ENCODE results near the gene CMTM4.

CMTM4 gene

GRCh38 chr16:66703406-66704215, 7.1 kb upstream of the CMTM4 start:
- no peak overlapping the region for H3K4me3 ChIP-seq (ENCODE audit: low read depth, low read length)
- no peaks in the 10 kb centered on the region for H3K27me3 ChIP-seq (ENCODE audit: insufficient read depth, low read depth, severe bottlenecking)
- TF ChIP-seq CTCF (IDR thresholded peaks at IDR 0.05; ENCODE audit: low read depth, low read length): no peak
- no peak overlapping the region for H3K27ac ChIP-seq
- H3K9me3 ChIP-seq (ENCODE audit: severe bottlenecking): no peaks in the 10 kb centered on the region
- no peak for DNase-seq
- no peaks in the 10 kb centered on the region for H3K36me3 ChIP-seq

GRCh38 chr16:66701516-66701915, 5.0 kb upstream of the CMTM4 start:
- H3K4me3 ChIP-seq (ENCODE audit: low read depth, low read length): no peak overlapping the region
- no peaks in the 10 kb centered on the region for H3K9me3 ChIP-seq (ENCODE audit: severe bottlenecking)
- no peaks in the 10 kb centered on the region for H3K36me3 ChIP-seq
- TF ChIP-seq CTCF (IDR thresholded peaks at IDR 0.05; ENCODE audit: low read depth, low read length): no peak
- DNase-seq: no peak
- H3K27ac ChIP-seq: no peak overlapping the region
- H3K27me3 ChIP-seq (ENCODE audit: insufficient read depth, low read depth, severe bottlenecking): no peaks in the 10 kb centered on the region

GRCh38 chr16:66701026-66701425, 4.5 kb upstream of the CMTM4 start:
- Histone ChIP-seq H3K9me3 (ENCODE audit: severe bottlenecking) (no peaks in the 10 kb centered on the region), H3K36me3 (no peaks in the 10 kb centered on the region), H3K27me3 (ENCODE audit: insufficient read depth, low read depth, severe bottlenecking) (no peaks in the 10 kb centered on the region), H3K27ac (no peak overlapping the region), H3K4me3 (ENCODE audit: low read depth, low read length) (no peak overlapping the region)
- no peak for DNase-seq
- no peak for TF ChIP-seq CTCF (IDR thresholded peaks at IDR 0.05; ENCODE audit: low read depth, low read length)

- no peaks in the 10 kb centered on the region for H3K27me3 ChIP-seq (ENCODE audit: insufficient read depth, low read depth, severe bottlenecking)
- H3K36me3 ChIP-seq: no peaks in the 10 kb centered on the region
- no peak for TF ChIP-seq CTCF (IDR thresholded peaks at IDR 0.05; ENCODE audit: low read depth, low read length)
- DNase-seq: no peak
- H3K9me3 ChIP-seq (ENCODE audit: severe bottlenecking): no peaks in the 10 kb centered on the region
- H3K27ac ChIP-seq: no peak overlapping the region
- no peak overlapping the region for H3K4me3 ChIP-seq (ENCODE audit: low read depth, low read length)
Measured at GRCh38 chr16:66699898-66700297, 3.4 kb upstream of the CMTM4 start.

GRCh38 chr16:66698046-66698445, 1.5 kb upstream of the CMTM4 start:
- no peak overlapping the region for H3K4me3 ChIP-seq (ENCODE audit: low read depth, low read length)
- DNase-seq: no peak
- H3K27ac ChIP-seq: no peak overlapping the region

More at GRCh38 chr16:66698046-66698445, 1.5 kb upstream of the CMTM4 start:
- no peak for TF ChIP-seq CTCF (IDR thresholded peaks at IDR 0.05; ENCODE audit: low read depth, low read length)
- Histone ChIP-seq H3K9me3 (ENCODE audit: severe bottlenecking) (no peaks in the 10 kb centered on the region), H3K27me3 (ENCODE audit: insufficient read depth, low read depth, severe bottlenecking) (no peaks in the 10 kb centered on the region), H3K36me3 (no peaks in the 10 kb centered on the region)
